Tibial nerve (tissue), 3 donors: ENCODE measurements around the gene CORO2A.

ENCODE experiments used
- CTCF ChIP-seq, 5 experiments: fragments of 200-600 bp in 3 of 5; fragments of 450-650 bp in 2 of 5; sonication (generic) in 3 of 5; IDR thresholded peaks; one replicate each; pipeline ENCODE4 v1.5.1; 2016 to 2019; ENCODE audit warnings: antibody characterized with exemption in 5 of 5, mild to moderate bottlenecking in 3 of 5, moderate library complexity in 2 of 5
- POLR2A ChIP-seq, 2 donors: fragments of 450-650 bp; IDR thresholded peaks; one replicate each; pipeline ENCODE4 v1.6.1; 2017; ENCODE audit warnings: antibody characterized with exemption in 2 of 2, mild to moderate bottlenecking in 2 of 2, moderate library complexity in 2 of 2

GRCh38 chr9:98203153-98203552 is 10.7 kb upstream of the CORO2A start:
- TF ChIP-seq CTCF (IDR thresholded peaks at IDR 0.05) = no peak
- TF ChIP-seq POLR2A (IDR thresholded peaks at IDR 0.05) = no peak
